ENCODE results near the gene PCGF2. TPM values are rescaled to one million over a fixed set of nuclear protein-coding genes. Genes with fewer than 3 reads are reported as not detected.

PCGF2 gene
- total and polyA plus RNA-seq, 9 of the 15 experiments (the other 6 are each of a cell fraction or from before 2014, with no cell fraction given): 1.3 to 33.4 (median 7.0) TPM

DNA sequence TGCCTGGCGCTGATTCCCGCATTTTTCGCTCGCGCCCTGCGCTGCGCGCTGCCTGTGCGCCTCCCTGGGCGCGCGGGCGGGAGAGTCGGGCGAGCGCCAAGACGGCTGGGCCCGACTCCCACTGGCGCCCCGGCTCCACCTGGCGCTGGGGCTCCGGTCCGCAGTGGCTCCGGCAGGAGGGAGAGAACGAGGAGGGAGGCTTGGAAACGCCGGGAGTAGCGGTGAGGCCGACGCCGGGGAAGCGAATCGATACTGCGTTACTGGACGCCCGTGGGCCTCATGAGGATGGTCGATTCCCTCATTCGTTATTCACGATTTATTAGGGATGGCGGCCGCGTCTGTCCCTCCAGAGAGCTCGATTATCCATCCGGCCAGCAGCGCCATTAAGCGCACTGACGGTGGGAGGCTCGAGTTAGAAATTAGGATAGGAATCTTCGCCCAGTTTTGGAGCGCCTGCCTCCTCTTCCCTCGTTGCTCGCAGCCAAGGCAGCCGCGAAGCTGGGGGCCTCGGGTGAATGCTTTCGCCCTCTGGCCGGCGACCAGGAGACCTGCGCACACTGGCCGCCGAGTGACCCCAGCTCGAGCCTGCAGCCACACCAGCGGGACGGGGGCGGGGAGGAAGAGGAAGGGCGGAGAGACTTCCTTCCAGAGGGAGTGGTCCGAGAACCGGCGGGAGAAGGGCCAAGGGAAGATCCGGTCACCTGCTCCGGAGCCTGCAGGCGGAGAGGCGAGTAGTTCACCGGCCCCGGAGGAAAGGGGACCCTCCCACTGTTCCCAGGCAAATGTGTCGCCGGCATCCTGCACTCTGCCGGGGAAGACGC, 1.3 kb upstream of the PCGF2 start (continued):
- TF ChIP-seq FIP1L1 (IDR thresholded peaks at IDR 0.05; ENCODE audit: low read depth, low read length, poor library complexity, severe bottlenecking): peak; percentile 48
- TF ChIP-seq LEF1 (IDR thresholded peaks at IDR 0.05): peak; percentile 44; the same call in 1 of the 2 replicates
- TF ChIP-seq GMEB1 (CRISPR knock-in tag; IDR thresholded peaks at IDR 0.05): no peak
- peak; percentile 51; the same call in 1 of the 2 replicates for TF ChIP-seq GATAD2A (IDR thresholded peaks at IDR 0.05)
- no peak for TF ChIP-seq MCM5 (IDR thresholded peaks at IDR 0.05; ENCODE audit: low read depth)
- 0 out of 2 replicates have a peak, but pooled peaks have one; percentile 35 for TF ChIP-seq HDAC6 (IDR thresholded peaks at IDR 0.05; ENCODE audit: low read depth, low read length)
- TF ChIP-seq RB1 (IDR thresholded peaks at IDR 0.05; ENCODE audit: low read depth): peak; percentile 40
- TF ChIP-seq ZBTB2 (IDR thresholded peaks at IDR 0.05): peak; percentile 44; the same call in 1 of the 2 replicates
- TF ChIP-seq, protein P1, sequence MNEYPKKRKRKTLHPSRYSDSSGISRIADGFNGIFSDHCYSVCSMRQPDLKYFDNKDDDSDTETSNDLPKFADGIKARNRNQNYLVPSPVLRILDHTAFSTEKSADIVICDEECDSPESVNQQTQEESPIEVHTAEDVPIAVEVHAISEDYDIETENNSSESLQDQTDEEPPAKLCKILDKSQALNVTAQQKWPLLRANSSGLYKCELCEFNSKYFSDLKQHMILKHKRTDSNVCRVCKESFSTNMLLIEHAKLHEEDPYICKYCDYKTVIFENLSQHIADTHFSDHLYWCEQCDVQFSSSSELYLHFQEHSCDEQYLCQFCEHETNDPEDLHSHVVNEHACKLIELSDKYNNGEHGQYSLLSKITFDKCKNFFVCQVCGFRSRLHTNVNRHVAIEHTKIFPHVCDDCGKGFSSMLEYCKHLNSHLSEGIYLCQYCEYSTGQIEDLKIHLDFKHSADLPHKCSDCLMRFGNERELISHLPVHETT (CRISPR knock-in tag; conservative IDR thresholded peaks at IDR 0.05 in 1 of 2, IDR thresholded peaks at IDR 0.05 in 1 of 2): peak in 1 of 2 experiments; percentile 67; a peak in 2 of 4 replicates
- peak; percentile 81 for TF ChIP-seq ZBTB7A (IDR thresholded peaks at IDR 0.05; ENCODE audit: borderline replicate concordance, control insufficient read depth, low read depth, low read length)
- TF ChIP-seq HSF4 (CRISPR knock-in tag; IDR thresholded peaks at IDR 0.05; ENCODE audit: borderline replicate concordance): no peak
- TF ChIP-seq L3MBTL2 (IDR thresholded peaks at IDR 0.05): peak; percentile 91
- 0 out of 2 replicates have a peak, but pooled peaks have one; percentile 11 for TF ChIP-seq ZNF24 (IDR thresholded peaks at IDR 0.05)
- TF ChIP-seq SMAD4 (CRISPR knock-in tag; conservative IDR thresholded peaks at IDR 0.05): peak; percentile 79
- peak; percentile 51 for TF ChIP-seq KDM5B (IDR thresholded peaks at IDR 0.05; ENCODE audit: insufficient replicate concordance, low read depth, low read length)
- TF ChIP-seq, protein P2, sequence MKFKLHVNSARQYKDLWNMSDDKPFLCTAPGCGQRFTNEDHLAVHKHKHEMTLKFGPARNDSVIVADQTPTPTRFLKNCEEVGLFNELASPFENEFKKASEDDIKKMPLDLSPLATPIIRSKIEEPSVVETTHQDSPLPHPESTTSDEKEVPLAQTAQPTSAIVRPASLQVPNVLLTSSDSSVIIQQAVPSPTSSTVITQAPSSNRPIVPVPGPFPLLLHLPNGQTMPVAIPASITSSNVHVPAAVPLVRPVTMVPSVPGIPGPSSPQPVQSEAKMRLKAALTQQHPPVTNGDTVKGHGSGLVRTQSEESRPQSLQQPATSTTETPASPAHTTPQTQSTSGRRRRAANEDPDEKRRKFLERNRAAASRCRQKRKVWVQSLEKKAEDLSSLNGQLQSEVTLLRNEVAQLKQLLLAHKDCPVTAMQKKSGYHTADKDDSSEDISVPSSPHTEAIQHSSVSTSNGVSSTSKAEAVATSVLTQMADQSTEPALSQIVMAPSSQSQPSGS (CRISPR knock-in tag; IDR thresholded peaks at IDR 0.05): no peak
- peak; percentile 14; the same call in 1 of the 2 replicates for TF ChIP-seq CBFA2T3 (IDR thresholded peaks at IDR 0.05)
- no peak for TF ChIP-seq MAFF (IDR thresholded peaks at IDR 0.05; ENCODE audit: low read length)
- TF ChIP-seq ATF1 (CRISPR knock-in tag; IDR thresholded peaks at IDR 0.05): no peak
- TF ChIP-seq ATF1 (tag; IDR thresholded peaks at IDR 0.05): 0 out of 2 replicates have a peak, but pooled peaks have one; percentile 26
- TF ChIP-seq PHF20 (IDR thresholded peaks at IDR 0.05; ENCODE audit: partially characterized antibody): peak; percentile 28
- TF ChIP-seq NCOR1 (IDR thresholded peaks at IDR 0.05): peak; percentile 42; the same call in 1 of the 2 replicates
- TF ChIP-seq HMGN3 (IDR thresholded peaks at IDR 0.05; ENCODE audit: borderline replicate concordance, extremely low read depth, insufficient read length, low read depth, low read length): peak; percentile 66
- no peak for TF ChIP-seq ZEB2 (IDR thresholded peaks at IDR 0.05)

Data from K562 (cell line).